HEK293 (cell line): Measurements from ENCODE around the gene SLMAP.

Experiments used
- CTCF ChIA-PET: fragments of 350-600 bp; formaldehyde crosslinking; extraction: SDS; loops from one replicate; lab custom pipeline; 2021; ENCODE audit warnings: antibody characterized with exemption; lab: Yijun Ruan, JAX
- POLR2A ChIA-PET: fragments of 300-600 bp; formaldehyde crosslinking; extraction: SDS; loops from one replicate; lab custom pipeline; 2020; ENCODE audit warnings: antibody characterized with exemption, inconsistent platforms; lab: Yijun Ruan, JAX
- H3K27ac ChIP-seq: fragments of 200-500 bp; sonication (Bioruptor generic); 2 replicates; pipeline ENCODE4 v1.5.1; 2014; ENCODE audit warnings: low read depth, low read length, control low read depth, inconsistent platforms; ENCODE audit errors: extremely low read depth
- H3K36me3 ChIP-seq, 2 experiments: fragments of 200-500 bp in 1 of 2; sonication (Bioruptor generic) in 1 of 2; 1 replicate in 1 of 2; 2 replicates in 1 of 2; pipeline ENCODE4 v1.5.1; 2014 to 2017; ENCODE audit warnings: inconsistent platforms in 2 of 2, low read length in 2 of 2; ENCODE audit not compliant: control insufficient read depth in 2 of 2, insufficient read depth in 1 of 2
- H3K4me1 ChIP-seq: fragments of 200-500 bp; sonication (Bioruptor generic); 2 replicates; pipeline ENCODE4 v1.5.1; 2014; ENCODE audit warnings: mild to moderate bottlenecking, low read length, inconsistent platforms; ENCODE audit not compliant: control insufficient read depth, insufficient read depth
- H3K4me3 ChIP-seq: 2 replicates; pipeline ENCODE4 v1.5.1; 2011; ENCODE audit warnings: low read depth, mild to moderate bottlenecking, control low read depth, low read length, moderate library complexity
- H3K9me3 ChIP-seq: fragments of 200-500 bp; sonication (Bioruptor generic); 2 replicates; pipeline ENCODE4 v1.5.1; 2014; ENCODE audit warnings: low read depth, low read length, inconsistent platforms; ENCODE audit not compliant: control insufficient read depth, insufficient read depth
- BCL11A ChIP-seq: fragments of 450-650 bp; formaldehyde crosslinking; IDR thresholded peaks from 2 replicates; pipeline ENCODE4 v1.5.1; 2016; ENCODE audit warnings: low read depth, missing biosample characterization, missing genetic modification characterization
- CTCF ChIP-seq: fragments of 450-650 bp; formaldehyde crosslinking; IDR thresholded peaks from 2 replicates; pipeline ENCODE4 v1.5.1; 2016; ENCODE audit warnings: missing biosample characterization, missing genetic modification characterization
- HIC1 ChIP-seq: fragments of 450-650 bp; formaldehyde crosslinking; IDR thresholded peaks from 2 replicates; pipeline ENCODE4 v1.5.1; 2016; ENCODE audit warnings: missing biosample characterization, missing genetic modification characterization
- INSM2 ChIP-seq: fragments of 450-650 bp; formaldehyde crosslinking; IDR thresholded peaks from 2 replicates; pipeline ENCODE4 v1.5.1; 2016; ENCODE audit warnings: missing biosample characterization, missing genetic modification characterization
- PATZ1 ChIP-seq: fragments of 450-650 bp; formaldehyde crosslinking; IDR thresholded peaks from 2 replicates; pipeline ENCODE4 v1.5.1; 2016; ENCODE audit warnings: missing biosample characterization, missing genetic modification characterization
- PBX3 ChIP-seq: sonication (generic); formaldehyde crosslinking; IDR thresholded peaks from 2 replicates; pipeline ENCODE4 v1.8.1; 2022; ENCODE audit warnings: mild to moderate bottlenecking, moderate library complexity, missing genetic modification reagents
- SCRT1 ChIP-seq: fragments of 450-650 bp; formaldehyde crosslinking; IDR thresholded peaks from 2 replicates; pipeline ENCODE4 v1.5.1; 2016; ENCODE audit warnings: missing biosample characterization, missing genetic modification characterization, borderline replicate concordance
- TCF7L2 ChIP-seq: IDR thresholded peaks from 2 replicates; pipeline ENCODE4 v1.6.1; 2011; ENCODE audit warnings: low read depth, mild to moderate bottlenecking, inconsistent platforms, low read length, moderate library complexity, borderline replicate concordance
- ZBTB48 ChIP-seq: fragments of 450-650 bp; formaldehyde crosslinking; IDR thresholded peaks from 2 replicates; pipeline ENCODE4 v1.5.1; 2016; ENCODE audit warnings: missing biosample characterization, missing genetic modification characterization
- ZBTB49 ChIP-seq: fragments of 450-650 bp; formaldehyde crosslinking; IDR thresholded peaks from 2 replicates; pipeline ENCODE4 v1.5.1; 2016; ENCODE audit warnings: missing biosample characterization, missing genetic modification characterization, low read depth
- ZEB2 ChIP-seq: fragments of 450-650 bp; formaldehyde crosslinking; IDR thresholded peaks from 2 replicates; pipeline ENCODE4 v1.5.1; 2016; ENCODE audit warnings: missing biosample characterization, missing genetic modification characterization
- ZNF10 ChIP-seq: fragments of 450-650 bp; formaldehyde crosslinking; IDR thresholded peaks from 2 replicates; pipeline ENCODE4 v1.5.1; 2017; ENCODE audit warnings: missing biosample characterization, missing genetic modification characterization
- ZNF202 ChIP-seq: fragments of 450-650 bp; formaldehyde crosslinking; IDR thresholded peaks from 2 replicates; pipeline ENCODE4 v1.5.1; 2016; ENCODE audit warnings: missing biosample characterization, missing genetic modification characterization, borderline replicate concordance
- ZNF239 ChIP-seq: fragments of 450-650 bp; formaldehyde crosslinking; IDR thresholded peaks from 2 replicates; pipeline ENCODE4 v1.5.1; 2016; ENCODE audit warnings: missing biosample characterization, missing genetic modification characterization
- ZNF26 ChIP-seq: fragments of 450-650 bp; formaldehyde crosslinking; IDR thresholded peaks from 2 replicates; pipeline ENCODE4 v1.5.1; 2016; ENCODE audit warnings: missing biosample characterization, missing genetic modification characterization
- ZNF510 ChIP-seq: fragments of 450-650 bp; formaldehyde crosslinking; IDR thresholded peaks from 2 replicates; pipeline ENCODE4 v1.5.1; 2018; ENCODE audit warnings: mild to moderate bottlenecking, missing genetic modification characterization, missing biosample characterization; ENCODE audit not compliant: insufficient replicate concordance
- ZNF548 ChIP-seq: fragments of 450-650 bp; formaldehyde crosslinking; IDR thresholded peaks from 2 replicates; pipeline ENCODE4 v1.5.1; 2016; ENCODE audit warnings: missing biosample characterization, missing genetic modification characterization
- ZNF558 ChIP-seq: fragments of 450-650 bp; formaldehyde crosslinking; IDR thresholded peaks from 2 replicates; pipeline ENCODE4 v1.5.1; 2016; ENCODE audit warnings: missing biosample characterization, missing genetic modification characterization
- ZNF623 ChIP-seq: fragments of 450-650 bp; formaldehyde crosslinking; IDR thresholded peaks from 2 replicates; pipeline ENCODE4 v1.5.1; 2016; ENCODE audit warnings: missing biosample characterization, missing genetic modification characterization
- ZNF645 ChIP-seq: fragments of 450-650 bp; formaldehyde crosslinking; IDR thresholded peaks from 2 replicates; pipeline ENCODE4; 2016; ENCODE audit warnings: missing biosample characterization, missing genetic modification characterization
- ZNF664 ChIP-seq: fragments of 450-650 bp; formaldehyde crosslinking; IDR thresholded peaks from 2 replicates; pipeline ENCODE4 v1.5.1; 2016; ENCODE audit warnings: missing biosample characterization, missing genetic modification characterization
- ZNF843 ChIP-seq: fragments of 450-650 bp; formaldehyde crosslinking; IDR thresholded peaks from 2 replicates; pipeline ENCODE4 v1.5.1; 2016; ENCODE audit warnings: missing biosample characterization, missing genetic modification characterization
- ZSCAN16 ChIP-seq: fragments of 450-650 bp; formaldehyde crosslinking; IDR thresholded peaks from 2 replicates; pipeline ENCODE4 v1.5.1; 2016; ENCODE audit warnings: missing biosample characterization, missing genetic modification characterization

SLMAP gene

GRCh38 chr3:57893668-57894067 lies 137.6 kb downstream of the SLMAP start (continued):
- TF ChIP-seq PATZ1: no peak
- TF ChIP-seq ZNF510 (tag by site-specific recombination): no peak
- no peak for TF ChIP-seq ZBTB48
- no peak for TF ChIP-seq ZBTB49 (tag by site-specific recombination)
- TF ChIP-seq ZEB2 (tag by site-specific recombination): no peak
- no peak for TF ChIP-seq HIC1 (tag by site-specific recombination)
- TF ChIP-seq SCRT1 (tag by site-specific recombination): no peak
- no peak for TF ChIP-seq ZNF623 (tag by site-specific recombination)
- no peak for TF ChIP-seq ZNF202
- TF ChIP-seq ZNF26 (tag by site-specific recombination): no peak
- no peak for TF ChIP-seq ZNF645 (tag by site-specific recombination)
- TF ChIP-seq, all 188 proteins: peak for 0

- H3K36me3 ChIP-seq: peaks cover 0 to 7% of the 10 kb centered on the region in 2 experiments; a peak in 1 of 3 replicates
- H3K27ac ChIP-seq: no peak overlapping the region
- no peaks in the 10 kb centered on the region for H3K4me1 ChIP-seq
- no peak overlapping the region for H3K4me3 ChIP-seq
- CTCF ChIA-PET: interaction anchor here (1.0 kb wide), 1 partner anchor 12 kb away, joined by 3 read pairs; no protein-coding TSS in a partner anchor
- POLR2A ChIA-PET: no interaction called here
- H3K9me3 ChIP-seq: no peaks in the 10 kb centered on the region
- TF ChIP-seq INSM2 (no peak), ZNF548 (tag by site-specific recombination) (no peak), BCL11A (tag by site-specific recombination) (no peak), CTCF (tag by site-specific recombination) (no peak), ZNF202 (no peak), ZNF843 (tag by site-specific recombination) (no peak), ZNF558 (tag by site-specific recombination) (no peak), ZNF239 (tag by site-specific recombination) (no peak), ZNF664 (tag by site-specific recombination) (no peak), PBX3 (no peak), ZSCAN16 (no peak), TCF7L2 (no peak), ZNF510 (tag by site-specific recombination) (no peak), ZNF10 (tag by site-specific recombination) (no peak)
Measured at GRCh38 chr3:57896031-57896430, 139.9 kb downstream of the SLMAP start.
